Ovary (tissue), 3 donors: ENCODE data around the gene DNAJC17.

Source experiments
- EP300 ChIP-seq: sonication (generic); formaldehyde crosslinking; IDR thresholded peaks from one replicate; pipeline ENCODE4 v1.6.1; 2017; ENCODE audit warnings: antibody characterized with exemption
- POLR2A ChIP-seq: fragments of 450-650 bp; IDR thresholded peaks from one replicate; pipeline ENCODE4 v1.6.1; 2017; ENCODE audit warnings: antibody characterized with exemption, mild to moderate bottlenecking, moderate library complexity
- TF ChIP-seq, protein P1 (sequence below), 3 donors: fragments of 450-650 bp in 2 of 3; fragments of 200-600 bp in 1 of 3; IDR thresholded peaks; one replicate each; pipeline versions ENCODE4 v1.5.1 to v1.8.0; 2016 to 2022; ENCODE audit warnings: antibody characterized with exemption in 3 of 3, mild to moderate bottlenecking in 1 of 3
- donor health status: DM: no; HTN: no; CAD: no.

DNA sequence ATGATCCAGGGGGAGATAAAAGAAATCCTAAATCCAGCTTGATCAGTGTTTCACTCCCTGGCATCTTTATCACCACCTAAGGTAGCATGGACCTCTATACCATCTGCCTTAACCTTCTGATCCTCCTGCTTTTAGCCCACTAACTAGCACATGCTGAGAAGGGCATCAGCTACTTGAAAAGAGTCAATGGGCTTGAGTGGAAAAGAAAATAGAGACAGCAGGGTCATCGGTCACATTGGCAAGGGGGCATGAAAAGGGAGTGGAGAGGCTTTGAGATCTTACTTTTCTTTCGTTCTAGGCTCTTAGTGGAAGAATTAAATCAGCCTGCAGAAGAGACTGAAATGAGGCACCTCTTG is 623 bp downstream of the DNAJC17 start:
- TF ChIP-seq, protein P1, sequence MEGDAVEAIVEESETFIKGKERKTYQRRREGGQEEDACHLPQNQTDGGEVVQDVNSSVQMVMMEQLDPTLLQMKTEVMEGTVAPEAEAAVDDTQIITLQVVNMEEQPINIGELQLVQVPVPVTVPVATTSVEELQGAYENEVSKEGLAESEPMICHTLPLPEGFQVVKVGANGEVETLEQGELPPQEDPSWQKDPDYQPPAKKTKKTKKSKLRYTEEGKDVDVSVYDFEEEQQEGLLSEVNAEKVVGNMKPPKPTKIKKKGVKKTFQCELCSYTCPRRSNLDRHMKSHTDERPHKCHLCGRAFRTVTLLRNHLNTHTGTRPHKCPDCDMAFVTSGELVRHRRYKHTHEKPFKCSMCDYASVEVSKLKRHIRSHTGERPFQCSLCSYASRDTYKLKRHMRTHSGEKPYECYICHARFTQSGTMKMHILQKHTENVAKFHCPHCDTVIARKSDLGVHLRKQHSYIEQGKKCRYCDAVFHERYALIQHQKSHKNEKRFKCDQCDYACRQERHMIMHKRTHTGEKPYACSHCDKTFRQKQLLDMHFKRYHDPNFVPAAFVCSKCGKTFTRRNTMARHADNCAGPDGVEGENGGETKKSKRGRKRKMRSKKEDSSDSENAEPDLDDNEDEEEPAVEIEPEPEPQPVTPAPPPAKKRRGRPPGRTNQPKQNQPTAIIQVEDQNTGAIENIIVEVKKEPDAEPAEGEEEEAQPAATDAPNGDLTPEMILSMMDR (IDR thresholded peaks at IDR 0.05): no peak
- TF ChIP-seq POLR2A: no peak
- no peak for TF ChIP-seq EP300
